HG03280 (cell line): Measurements from ENCODE around the gene NUDCD2.
A peak's percentile ranks its signal among the peaks of the same experiment; 100 is the strongest.
"Not testable (repeated sequence)": the region's sequence is repeated elsewhere in the genome, so short reads cannot be mapped to it uniquely, and the experiment has no call there.

Experiments used
- ATAC-seq: cut with Tn5 transposase; IDR thresholded peaks from one replicate; pipeline ENCODE4 v1.9.1; 2021; ENCODE audit warnings: mild to moderate bottlenecking, moderate library complexity; ENCODE audit not compliant: unreplicated experiment

Gene NUDCD2

DNA sequence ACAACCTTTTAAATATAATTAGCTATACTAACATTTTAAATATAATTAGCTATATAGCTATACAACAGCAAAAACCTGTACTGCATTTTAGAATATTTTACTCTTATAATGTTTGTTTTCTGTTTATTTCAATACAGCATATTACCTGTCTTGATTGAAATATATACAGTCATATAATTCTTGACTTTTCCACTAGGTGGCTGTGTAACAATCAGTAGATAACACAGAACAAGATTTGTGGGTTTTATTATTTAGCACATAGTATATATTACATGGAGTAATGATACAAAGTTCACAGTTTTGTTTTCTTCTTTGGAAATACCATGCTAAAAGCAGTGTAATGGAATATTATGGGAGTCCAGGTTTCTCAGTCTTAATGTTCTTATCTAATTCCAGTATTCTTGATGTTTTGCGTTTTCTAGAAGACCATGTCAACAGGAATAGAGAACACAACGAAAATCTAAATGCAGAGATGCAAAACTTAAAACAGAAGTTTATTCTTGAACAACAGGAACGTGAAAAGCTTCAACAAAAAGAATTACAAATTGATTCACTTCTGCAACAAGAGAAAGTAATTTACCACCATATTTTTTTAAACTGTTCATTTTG lies 13.8 kb upstream of the NUDCD2 start:
- peak; percentile 87 for ATAC-seq

DNA sequence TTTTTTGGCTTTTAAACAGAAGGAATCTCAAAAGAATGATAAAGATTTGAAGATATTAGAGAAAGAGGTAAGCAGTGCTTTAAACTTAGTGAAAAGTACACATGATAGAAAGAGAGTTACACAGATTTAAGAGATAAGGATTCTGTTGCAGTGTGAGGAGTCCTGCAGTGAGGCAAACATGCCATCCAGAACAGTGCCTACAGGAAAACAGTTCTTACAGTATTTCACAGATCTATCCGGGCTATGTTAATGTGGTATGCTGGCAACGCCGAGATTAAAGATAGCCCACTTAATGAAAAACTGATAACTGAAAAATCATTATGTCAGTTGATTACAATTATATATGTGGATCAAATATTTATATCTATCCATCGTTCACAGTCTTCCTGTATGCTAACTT lies 7.8 kb upstream of the NUDCD2 start:
- no peak for ATAC-seq

DNA sequence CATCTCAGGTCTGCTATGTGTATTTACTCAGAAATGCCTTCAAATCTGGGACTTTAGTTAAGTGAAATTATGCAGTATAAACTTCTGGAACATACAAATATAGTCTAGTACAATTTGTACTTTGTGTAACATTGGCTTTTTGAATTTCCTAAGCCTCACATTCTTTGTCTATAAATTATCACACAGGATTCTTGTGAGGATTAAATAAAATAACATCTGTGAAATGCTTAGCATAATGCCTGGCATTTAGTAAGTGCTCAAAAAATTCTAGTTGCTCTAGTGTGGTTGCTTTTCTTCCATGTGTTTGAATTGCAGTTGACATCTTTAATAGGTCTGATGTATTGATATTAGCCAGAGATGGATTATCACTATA lies 3.1 kb upstream of the NUDCD2 start:
- no peak for ATAC-seq

DNA sequence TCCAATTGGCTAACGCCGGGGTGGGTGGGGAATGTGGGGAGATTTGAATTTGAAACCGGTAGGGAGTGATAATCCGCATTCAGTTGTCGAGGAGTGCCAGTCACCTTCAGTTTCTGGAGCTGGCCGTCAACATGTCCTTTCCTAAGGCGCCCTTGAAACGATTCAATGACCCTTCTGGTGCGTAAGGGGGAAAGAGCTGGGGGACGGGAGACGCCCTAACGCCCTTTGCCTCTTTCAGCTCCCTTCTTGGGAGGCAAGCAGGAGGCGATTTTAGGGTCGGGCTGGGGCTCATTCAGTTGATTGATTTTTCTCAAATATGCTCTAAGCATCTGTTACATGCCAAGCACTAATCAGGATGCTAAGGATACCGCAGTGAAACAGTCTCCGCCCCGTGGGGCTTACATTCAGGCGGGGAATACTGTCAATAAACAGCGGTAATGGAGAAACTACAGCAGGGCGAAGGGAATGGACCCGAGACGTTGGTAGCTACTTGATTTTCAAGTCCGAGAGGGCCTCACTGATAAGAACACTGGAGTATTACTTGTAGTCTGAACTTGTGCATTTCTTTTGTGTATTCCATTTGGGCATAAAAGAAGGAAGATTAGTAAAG lies 765 bp upstream of the NUDCD2 start, which contains the start of gene HMMR:
Gene HMMR, plus strand, starts transcription at position 71 of the 610 bp plus-strand sequence. Its CDS starts 61 bp downstream, at position 132.
- no peak for ATAC-seq

DNA sequence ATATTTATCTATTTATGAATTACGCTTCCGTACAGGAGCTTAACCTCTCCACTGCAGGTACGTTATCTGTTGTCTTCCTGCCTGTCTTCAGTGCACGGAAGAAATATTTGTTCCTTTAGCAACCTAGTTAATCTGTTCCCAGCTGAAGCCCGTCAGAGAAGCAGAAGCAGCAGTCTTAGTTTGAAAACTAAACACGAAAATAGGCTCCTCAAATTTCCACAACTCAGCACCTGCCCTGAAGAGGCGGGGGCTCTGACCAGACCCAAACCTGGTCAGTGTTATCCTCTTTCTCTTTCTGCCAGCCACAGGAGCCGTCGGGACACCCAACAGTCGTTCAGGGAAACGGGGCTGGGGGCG lies 462 bp downstream of the NUDCD2 start:
- peak; percentile 5 for ATAC-seq

DNA sequence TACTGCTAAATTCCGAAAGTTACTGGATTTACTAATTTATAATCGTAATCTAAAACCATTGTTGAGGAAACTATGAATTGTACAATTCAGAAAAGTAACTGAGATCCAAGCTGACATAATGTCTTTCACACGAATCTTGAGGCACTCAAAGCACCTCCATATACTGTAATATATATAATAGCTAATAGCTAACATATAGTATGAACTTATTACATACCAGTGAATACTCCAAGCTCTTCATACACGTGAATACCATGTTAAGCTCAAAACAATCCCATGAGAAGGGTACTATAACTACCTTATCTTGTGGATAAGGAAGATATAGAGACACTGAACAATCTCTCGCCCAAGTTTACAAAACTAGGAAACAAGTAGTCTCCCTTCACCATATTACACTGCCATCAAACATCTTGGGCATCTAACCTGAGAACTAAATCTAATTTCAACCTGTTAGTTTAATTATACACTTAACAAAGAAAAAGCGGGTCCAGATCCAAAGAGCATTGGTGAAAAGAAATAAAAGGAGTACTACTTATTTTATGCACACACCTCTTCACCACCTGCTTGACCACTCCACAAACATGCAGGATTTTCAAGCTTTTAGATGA lies 1.0 kb downstream of the NUDCD2 start:
- ATAC-seq: no peak

DNA sequence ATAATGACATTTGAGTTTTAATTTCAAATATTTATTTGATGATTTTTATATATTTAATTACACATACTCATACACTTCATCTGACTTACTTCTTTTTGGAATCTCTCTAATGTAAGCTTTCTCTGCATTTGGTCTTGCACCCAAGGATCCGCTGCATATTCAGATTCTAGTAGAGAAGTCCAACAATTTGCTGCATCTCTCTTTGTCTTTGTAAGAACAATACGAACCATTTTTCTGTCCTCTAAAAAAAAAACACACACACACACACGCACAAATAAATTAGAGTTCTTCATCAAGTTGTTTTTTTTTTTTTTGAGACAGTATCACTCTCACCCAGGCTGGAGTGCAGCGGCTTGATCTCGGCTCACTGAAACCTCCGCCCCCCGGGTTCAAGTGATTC lies 3.1 kb downstream of the NUDCD2 start:
- no peak for ATAC-seq

DNA sequence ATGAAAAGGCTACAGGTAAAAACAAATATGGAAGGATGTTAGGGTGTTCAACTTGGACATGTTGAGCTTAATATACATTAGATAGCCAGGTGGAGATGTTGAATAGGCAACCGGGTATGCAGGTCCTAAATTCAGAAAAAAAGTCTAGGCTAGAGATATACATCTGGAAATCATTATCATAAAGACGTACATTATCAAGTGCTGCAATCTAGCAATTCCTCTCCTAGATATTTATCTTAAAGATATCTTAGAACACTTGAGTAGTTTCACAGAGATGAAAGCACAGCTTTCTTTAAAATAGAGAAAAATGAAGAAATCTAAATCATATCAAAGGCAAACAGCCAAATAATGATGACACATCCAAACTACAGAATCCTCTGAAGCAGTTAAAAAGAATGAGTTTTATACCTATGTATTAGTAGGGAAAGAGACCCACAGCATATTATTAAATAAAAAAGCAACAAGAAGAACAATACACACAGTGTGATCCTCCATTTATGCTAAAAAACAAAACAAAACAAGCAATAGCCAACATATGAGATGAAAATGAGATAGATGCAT lies 3.8 kb downstream of the NUDCD2 start:
- no peak for ATAC-seq

DNA sequence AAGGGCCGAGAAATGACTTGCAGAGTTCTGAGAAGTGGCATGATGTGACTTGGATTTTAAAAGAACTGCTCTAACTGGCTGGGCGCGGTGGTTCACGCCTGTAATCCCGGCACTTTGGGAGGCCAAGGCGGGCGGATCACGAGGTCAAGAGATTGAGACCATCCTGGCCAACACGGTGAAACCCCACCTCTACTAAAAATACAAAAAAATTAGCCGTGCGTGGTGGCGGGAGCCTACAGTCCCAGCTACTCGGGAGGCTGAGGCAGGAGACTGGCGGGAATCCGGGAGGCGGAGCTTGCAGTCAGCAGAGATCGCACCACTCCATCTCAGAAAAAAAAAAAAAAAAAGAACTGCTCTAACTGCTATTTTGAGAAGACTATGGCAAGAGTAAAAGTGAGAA lies 4.5 kb downstream of the NUDCD2 start:
- ATAC-seq: not testable (repeated sequence)

DNA sequence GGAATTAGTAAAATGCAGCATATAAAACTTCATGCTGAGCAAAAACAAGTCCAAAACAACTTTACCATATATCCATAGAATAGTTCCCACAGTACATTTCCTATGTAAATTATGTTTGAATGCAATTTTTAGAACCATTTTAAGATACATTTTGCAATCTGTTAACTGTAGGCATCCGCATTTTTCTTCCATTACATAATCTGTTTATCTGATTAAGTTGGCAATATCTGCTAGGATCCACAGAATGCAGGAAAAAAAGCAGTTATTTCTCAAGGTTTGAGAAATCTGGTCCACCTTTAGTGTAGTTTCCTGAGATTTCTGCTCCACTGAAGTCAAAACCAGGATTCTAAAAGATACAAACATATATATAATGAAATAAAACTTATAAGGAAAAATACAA lies 6.2 kb downstream of the NUDCD2 start:
- ATAC-seq: no peak

DNA sequence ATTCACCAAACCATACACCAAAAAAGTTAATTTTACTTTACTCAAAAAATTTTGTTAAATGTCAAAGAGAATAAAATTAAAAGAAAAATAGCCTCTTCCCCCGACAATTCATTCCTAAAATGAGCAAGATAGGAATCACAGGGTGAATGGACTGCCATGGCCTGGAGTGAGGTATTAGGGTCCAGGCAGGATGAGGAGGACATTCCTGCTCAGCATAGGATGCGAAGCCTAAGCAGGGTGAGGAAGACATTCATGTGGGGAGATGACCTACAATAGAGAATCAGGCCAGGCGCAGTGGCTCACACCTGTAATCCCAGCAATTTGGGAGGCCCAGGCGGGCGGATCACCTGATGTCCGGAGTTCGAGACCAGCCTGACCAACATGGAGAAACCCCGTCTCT lies 8.4 kb downstream of the NUDCD2 start:
- ATAC-seq: no peak

DNA sequence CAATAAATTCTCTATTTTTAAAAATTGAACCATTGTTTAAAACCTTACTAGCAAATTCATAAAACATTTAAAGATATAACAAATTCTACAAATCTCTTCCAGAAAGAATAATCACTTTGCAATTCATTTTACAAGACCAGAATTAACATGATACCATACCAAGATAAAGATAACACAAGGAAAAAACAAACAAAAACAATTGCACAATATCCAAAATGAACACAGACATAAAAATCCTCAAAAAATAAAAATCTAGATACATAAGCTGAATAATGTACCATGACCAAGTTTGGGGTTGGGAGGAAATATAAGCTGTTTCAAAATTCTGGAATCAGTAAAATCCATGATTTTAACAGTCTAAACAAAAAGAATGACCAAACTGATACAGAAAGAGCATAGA lies 11.4 kb downstream of the NUDCD2 start:
- ATAC-seq: no peak

DNA sequence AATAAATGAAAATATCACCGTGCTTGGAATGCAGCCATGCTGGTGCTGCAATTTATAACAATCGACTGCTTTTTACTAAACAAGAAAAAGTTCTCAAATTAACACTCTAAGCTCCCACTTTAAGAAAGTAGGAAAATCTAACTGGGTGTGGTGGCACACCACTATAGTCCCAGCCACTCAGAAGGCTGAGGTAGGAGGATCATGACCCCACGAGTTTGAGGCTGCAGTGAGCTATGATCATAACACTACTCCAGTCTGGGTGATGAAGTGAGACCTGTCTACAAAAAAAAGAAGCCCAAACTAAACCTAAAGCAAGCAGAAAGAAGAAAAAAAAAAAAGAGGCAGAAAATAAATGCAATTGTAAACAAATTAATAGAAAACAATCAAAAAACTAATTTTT lies 12.0 kb downstream of the NUDCD2 start:
- no peak for ATAC-seq

DNA sequence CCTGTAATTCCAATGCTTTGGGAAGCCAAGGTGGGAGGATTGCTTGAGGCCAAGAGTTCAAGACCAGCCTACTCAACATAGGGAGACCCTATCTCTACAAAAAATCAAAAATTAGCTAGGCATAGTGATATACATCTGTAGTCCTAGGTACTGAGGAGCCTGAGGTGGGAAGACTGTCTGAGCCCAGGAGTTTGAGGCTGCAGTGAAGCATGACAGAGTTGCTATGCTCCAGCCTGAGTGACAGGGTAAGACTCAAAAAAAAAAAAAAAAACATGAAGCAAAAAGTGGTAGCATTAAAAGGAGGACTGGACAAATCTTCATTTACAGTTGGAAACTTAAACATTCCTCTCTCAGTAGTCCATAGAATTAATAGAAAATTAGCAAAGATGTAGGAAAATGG lies 12.7 kb downstream of the NUDCD2 start:
- no peak for ATAC-seq

DNA sequence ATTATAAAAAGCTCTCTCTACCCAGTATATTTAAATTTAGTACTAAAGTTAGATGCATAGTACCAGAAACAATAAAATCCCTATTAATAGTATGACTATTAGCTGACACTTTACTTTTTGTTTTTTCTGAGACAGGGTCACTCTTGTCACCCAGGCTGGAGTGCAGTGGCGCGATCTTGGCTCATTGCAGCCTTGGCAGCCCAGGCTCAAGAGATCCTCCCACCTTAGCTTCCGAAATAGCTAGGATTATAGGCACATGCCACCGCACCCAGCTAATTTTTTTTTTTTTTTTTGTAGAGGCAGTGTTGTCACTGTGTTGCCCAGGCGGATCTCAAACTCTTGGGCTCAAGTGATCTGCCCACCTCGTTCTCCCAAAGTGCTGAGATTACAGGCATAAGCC lies 14.6 kb downstream of the NUDCD2 start:
- no peak for ATAC-seq

DNA sequence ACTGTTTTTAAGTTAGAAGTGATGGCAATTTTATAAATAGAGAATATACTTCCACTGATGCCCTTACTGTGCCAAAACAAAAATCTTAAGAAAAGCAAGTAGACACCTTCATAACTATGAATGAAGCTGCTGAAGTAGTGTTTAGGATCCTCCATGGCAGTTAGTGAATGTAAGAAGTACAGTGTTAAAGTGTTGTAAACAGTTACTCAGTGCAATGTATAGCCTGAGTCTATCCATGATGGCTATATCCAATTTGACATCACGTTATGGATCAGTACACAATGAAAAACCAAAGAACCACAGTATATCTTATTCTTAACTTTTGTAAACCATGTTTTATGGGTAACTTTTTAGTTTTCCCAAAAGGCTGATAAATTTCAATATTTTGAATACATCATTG lies 15.4 kb downstream of the NUDCD2 start:
- no peak for ATAC-seq

DNA sequence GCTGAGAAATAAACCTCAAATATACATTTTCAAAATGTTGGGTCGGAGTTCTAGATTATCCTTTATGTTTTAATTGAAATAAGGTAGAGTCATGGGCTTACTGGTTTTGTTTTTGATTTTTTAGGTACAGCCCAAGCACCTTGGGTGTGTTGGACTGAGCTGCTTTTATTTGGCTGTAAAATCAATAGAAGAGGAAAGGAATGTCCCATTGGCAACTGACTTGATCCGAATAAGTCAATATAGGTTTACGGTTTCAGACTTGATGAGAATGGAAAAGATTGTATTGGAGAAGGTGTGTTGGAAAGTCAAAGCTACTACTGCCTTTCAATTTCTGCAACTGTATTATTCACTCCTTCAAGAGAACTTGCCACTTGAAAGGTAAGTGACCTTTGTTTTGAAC lies 18.9 kb downstream of the NUDCD2 start:
- no peak for ATAC-seq

DNA sequence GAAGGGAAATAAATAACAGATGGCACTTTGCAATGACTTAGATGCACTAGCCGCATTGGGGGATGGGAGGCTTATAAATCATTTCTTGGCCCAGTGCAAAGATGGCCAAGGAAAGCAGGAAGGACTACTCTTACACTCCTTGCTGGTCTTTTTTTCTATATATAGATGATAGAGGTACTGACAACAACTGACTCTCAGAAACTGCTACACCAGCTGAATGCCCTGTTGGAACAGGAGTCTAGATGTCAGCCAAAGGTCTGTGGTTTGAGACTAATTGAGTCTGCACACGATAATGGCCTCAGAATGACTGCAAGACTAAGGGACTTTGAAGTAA lies 20.8 kb downstream of the NUDCD2 start:
- no peak for ATAC-seq

DNA sequence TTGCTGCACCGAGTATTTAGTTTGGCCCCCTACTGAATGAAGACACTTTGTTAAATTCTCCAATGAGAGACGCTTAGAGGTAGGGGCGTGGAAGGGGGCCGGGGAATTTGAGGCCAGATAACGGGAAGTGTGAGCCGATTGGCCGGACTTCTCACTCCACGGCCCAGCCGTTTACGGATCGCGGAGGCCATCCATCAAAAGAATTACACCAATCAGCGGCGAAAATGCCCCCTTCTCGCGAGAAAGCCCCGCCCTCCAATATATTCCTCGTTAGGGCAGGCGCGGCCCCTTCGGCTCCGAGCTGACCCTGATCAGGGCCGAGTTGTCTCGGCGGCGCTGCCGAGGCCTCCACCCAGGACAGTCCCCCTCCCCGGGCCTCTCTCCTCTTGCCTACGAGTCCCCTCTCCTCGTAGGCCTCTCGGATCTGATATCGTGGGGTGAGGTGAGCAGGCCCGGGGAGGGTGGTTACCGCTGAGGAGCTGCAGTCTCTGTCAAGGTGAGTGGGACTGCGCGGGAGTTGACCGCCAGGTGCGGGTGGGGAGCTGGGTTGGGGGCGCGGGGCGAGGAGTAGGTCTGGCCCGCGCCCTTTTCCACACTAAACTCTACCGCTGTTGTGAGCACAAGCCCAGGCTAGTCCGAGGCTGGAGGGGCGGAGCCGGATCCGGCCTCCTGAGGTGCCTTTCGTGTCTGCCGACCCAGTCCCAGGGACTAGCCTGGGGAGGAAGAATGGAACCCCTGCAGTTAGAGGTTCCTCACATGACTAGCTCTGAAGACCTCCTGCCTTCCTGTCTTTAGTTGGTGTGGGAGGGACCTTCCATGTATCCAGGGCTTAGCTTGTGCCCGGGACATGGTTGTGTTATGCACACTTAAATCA lies 22.4 kb downstream of the NUDCD2 start, which contains the start of gene CCNG1:
Gene CCNG1, plus strand, starts transcription at position 287 of the 874 bp plus-strand sequence. CDS start 1,662 bp downstream, outside the sequence.
- peak; percentile 98 for ATAC-seq

DNA sequence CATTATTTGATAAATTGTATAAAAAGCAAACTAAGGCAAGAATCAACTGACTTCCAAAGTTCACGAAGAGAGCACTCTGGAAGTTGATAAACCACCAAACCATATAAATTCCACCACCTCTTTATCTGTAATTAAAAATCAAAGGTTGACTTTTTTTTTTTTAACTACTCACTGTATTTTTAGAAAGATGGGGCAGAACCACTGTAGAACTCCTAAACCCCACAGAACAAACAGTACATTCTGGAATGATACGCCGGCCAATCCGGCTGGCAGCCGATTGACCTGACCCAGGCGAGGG lies 22.9 kb downstream of the NUDCD2 start:
- no peak for ATAC-seq

DNA sequence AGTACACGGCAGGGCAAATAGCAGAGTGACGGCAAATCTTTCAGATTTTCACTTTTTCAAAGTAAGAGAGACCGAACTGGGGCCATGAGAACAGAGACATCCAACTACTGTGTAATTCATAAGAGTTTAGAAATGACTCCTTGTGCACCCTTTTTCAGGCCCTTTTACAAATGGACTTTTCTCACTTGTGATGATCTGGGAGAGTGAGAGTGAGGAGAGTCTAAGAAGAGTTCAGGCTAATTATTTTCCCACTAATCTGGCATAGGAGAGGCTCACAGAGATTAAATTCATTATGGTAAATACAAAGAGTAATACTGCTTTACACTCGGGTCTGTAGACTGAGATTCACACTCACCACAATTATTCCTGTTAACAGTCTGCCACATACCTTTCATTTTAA lies 23.4 kb downstream of the NUDCD2 start:
- ATAC-seq: no peak

DNA sequence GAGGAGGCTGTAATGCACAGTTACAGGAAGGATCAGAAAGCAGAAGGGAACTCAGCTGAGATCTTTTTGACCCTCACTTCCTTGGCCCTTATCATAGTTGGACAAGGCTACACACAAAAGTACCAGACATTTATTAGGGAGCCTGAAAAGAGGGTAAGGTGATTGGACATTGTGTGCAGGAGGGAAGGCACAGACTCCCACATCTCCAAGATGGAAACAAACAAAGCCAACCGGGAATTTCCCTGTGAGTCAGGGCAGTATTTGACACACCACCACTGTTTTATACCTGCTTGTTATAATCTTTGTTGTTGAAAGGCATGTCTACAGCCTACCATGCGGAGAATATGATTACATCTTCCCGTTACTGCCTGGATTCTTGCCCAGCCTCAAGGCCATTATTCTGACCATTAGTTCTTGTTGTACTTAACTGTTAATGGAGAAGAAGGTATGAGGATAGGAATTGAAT lies 25.5 kb downstream of the NUDCD2 start:
- ATAC-seq: no peak
